ENCODE data around the gene PCGF3.

GRCh38 chr4:723751-724530 lies 18.3 kb downstream of the PCGF3 start:
- TF ChIP-seq POLR2A (IDR thresholded peaks at IDR 0.05): no peak
- no peak for TF ChIP-seq CTCF (IDR thresholded peaks at IDR 0.05)

Measured in tibial nerve (tissue), 3 donors.